ENCODE results near the gene YBEY. TPM values are rescaled to one million over a fixed set of nuclear protein-coding genes. Genes with fewer than 3 reads are reported as not detected.
"Not testable (repeated sequence)": the region's sequence is repeated elsewhere in the genome, so short reads cannot be mapped to it uniquely, and the experiment has no call there.

Gene YBEY
- 10 to 100 TPM in 4 of 6 donors, 1 to 10 TPM in 2; 7.7 to 26.2 (median 10.8) TPM for total RNA-seq

GRCh38 chr21:46285761-46286647, at the start of gene YBEY:
YBEY (plus strand) TSS chr21:46286342; CDS start chr21:46286914, 572 bp downstream.
- DNase-seq (peak; percentile 91 to 98), ATAC-seq (ENCODE audit: low FRiP score in 2 of 2) (peak; percentile 97 to 98)
- Histone ChIP-seq H3K36me3 (peaks cover 0 to 17% (median 3%) of the 10 kb centered on the region in 4 donors), H3K4me1 (peaks cover 48 to 56% (median 52%) of the 10 kb centered on the region in 4 donors), H3K9me3 (no peaks in the 10 kb centered on the region), H3K27ac (peak within 1 kb of the TSS; percentile 93 to 96 (median 95)), H3K4me3 (peak within 1 kb of the TSS; percentile 74 to 99 (median 93)), H3K27me3 (no peaks in the 10 kb centered on the region)
- 0% methylated on average over 11 to 63 of the region's 105 CpGs for WGBS, 2 donors
- TF ChIP-seq POLR2A (IDR thresholded peaks at IDR 0.05): peak in 3 of 4 donors; percentile 54 to 84 (median 57)
- TF ChIP-seq CTCF (IDR thresholded peaks at IDR 0.05): peak; percentile 27 to 61 (median 54)
- TF ChIP-seq EP300 (IDR thresholded peaks at IDR 0.05): no peak
- peak; percentile 87 to 90 for TF ChIP-seq POLR2AphosphoS5 (IDR thresholded peaks at IDR 0.05)

- Histone ChIP-seq H3K27ac (no peak overlapping the region), H3K4me3 (no peak overlapping the region), H3K36me3 (peaks cover 41 to 87% (median 67%) of the 10 kb centered on the region in 4 donors), H3K9me3 (no peaks in the 10 kb centered on the region), H3K27me3 (no peaks in the 10 kb centered on the region), H3K4me1 (no peaks in the 10 kb centered on the region)
- no peak for DNase-seq
- TF ChIP-seq EP300 (IDR thresholded peaks at IDR 0.05) (no peak), CTCF (IDR thresholded peaks at IDR 0.05) (no peak)
- ATAC-seq (ENCODE audit: low FRiP score in 2 of 2): no peak
- 92% methylated on average over 5 of the region's 5 CpGs; no CpG with 5 or more reads in 1 of the 2 donors for WGBS, 2 donors
These were observed 48.7 kb upstream of the YBEY start for GRCh38 chr21:46237474-46237873.

- Histone ChIP-seq H3K4me3 (no peak overlapping the region), H3K36me3 (peaks cover 52 to 93% (median 83%) of the 10 kb centered on the region in 4 donors), H3K27ac (no peak overlapping the region), H3K27me3 (no peaks in the 10 kb centered on the region), H3K9me3 (no peaks in the 10 kb centered on the region), H3K4me1 (no peaks in the 10 kb centered on the region)
- 88 to 89% methylated on average over 7 of the region's 7 CpGs for WGBS, 2 donors
- DNase-seq (no peak), ATAC-seq (ENCODE audit: low FRiP score in 2 of 2) (no peak)
- TF ChIP-seq EP300 (IDR thresholded peaks at IDR 0.05): no peak
- TF ChIP-seq CTCF (IDR thresholded peaks at IDR 0.05): no peak
- TF ChIP-seq POLR2AphosphoS5 (IDR thresholded peaks at IDR 0.05): no peak
- TF ChIP-seq POLR2A (IDR thresholded peaks at IDR 0.05): no peak
These were observed 46.3 kb upstream of the YBEY start for GRCh38 chr21:46239817-46240325.

- H3K4me1 ChIP-seq; H3K4me3 ChIP-seq; ATAC-seq (ENCODE audit: low FRiP score in 2 of 2); H3K9me3 ChIP-seq; H3K27ac ChIP-seq; DNase-seq; H3K27me3 ChIP-seq: not testable (repeated sequence)
- H3K36me3 ChIP-seq: peaks cover 42 to 92% (median 82%) of the 10 kb centered on the region in 4 donors
- 88 to 100% methylated on average over 1 of the region's 1 CpG for WGBS, 2 donors
These were observed 44.6 kb upstream of the YBEY start for GRCh38 chr21:46241577-46241976.

- H3K4me3 ChIP-seq: no peak overlapping the region
- no peak overlapping the region for H3K27ac ChIP-seq
- H3K4me1 ChIP-seq: no peaks in the 10 kb centered on the region
- H3K27me3 ChIP-seq: no peaks in the 10 kb centered on the region
- ATAC-seq (ENCODE audit: low FRiP score in 2 of 2) (no peak), DNase-seq (no peak)
- no peak for TF ChIP-seq POLR2AphosphoS5 (IDR thresholded peaks at IDR 0.05)
- TF ChIP-seq CTCF (IDR thresholded peaks at IDR 0.05): no peak
- no peak for TF ChIP-seq EP300 (IDR thresholded peaks at IDR 0.05)
- TF ChIP-seq POLR2A (IDR thresholded peaks at IDR 0.05): no peak
- WGBS, 2 donors: 92 to 96% methylated on average over 8 of the region's 8 CpGs
- H3K9me3 ChIP-seq: no peaks in the 10 kb centered on the region
- peaks cover 38 to 99% (median 87%) of the 10 kb centered on the region in 4 donors for H3K36me3 ChIP-seq
These were observed 42.8 kb upstream of the YBEY start for GRCh38 chr21:46243325-46243724.

Measured in upper lobe of left lung (tissue), 6 donors.